Measurements from ENCODE around the gene CMC4. TPM values are rescaled to one million over a fixed set of nuclear protein-coding genes. Genes with fewer than 3 reads are reported as not detected.

The CMC4 gene
- total and polyA plus RNA-seq, 2 of the 4 experiments (the other 2 are of a cell fraction), result 6.4 to 8.4 TPM

DNA sequence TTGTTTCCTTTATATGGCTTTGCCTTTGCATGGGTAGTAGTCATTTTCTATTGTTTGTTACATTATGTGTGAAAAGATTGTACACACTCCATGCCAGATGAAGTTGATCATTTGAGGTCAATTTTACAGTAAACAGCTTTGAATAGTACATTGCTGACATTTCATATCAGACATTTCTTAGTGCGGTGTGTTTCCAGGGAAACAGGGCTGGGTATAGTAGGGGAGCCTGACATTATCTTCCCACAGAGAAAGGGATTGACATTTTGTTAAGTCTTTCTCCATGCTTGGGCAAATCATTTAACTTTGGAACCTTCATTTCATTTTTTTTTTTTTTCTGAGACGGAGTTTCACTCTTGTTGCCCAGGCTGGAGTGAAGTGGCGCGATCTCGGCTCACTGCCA lies 39.3 kb downstream of the CMC4 start:
- no peak overlapping the region for H2AK9ac ChIP-seq (replicated peaks; ENCODE audit: low read depth, low read length, poor library complexity)
- in situ Hi-C loops (cut with MboI; ENCODE audit: low sequenced_read_pairs) (no loop called here), dilution Hi-C loops (cut with HindIII; ENCODE audit: low sequenced_read_pairs, unreplicated experiment) (no loop called here), intact Hi-C loops (cut with micrococcal nuclease) (no loop called here)
- no peak overlapping the region for H3K9ac ChIP-seq (ENCODE audit: low read depth, low read length)
- H2BK15ac ChIP-seq (ENCODE audit: low read depth, low read length), result no peak overlapping the region
- H3K56ac ChIP-seq (ENCODE audit: extremely low read depth, insufficient read depth, low read length), result no peak overlapping the region
- no peaks in the 10 kb centered on the region for H3K27me3 ChIP-seq (ENCODE audit: control insufficient read depth, insufficient read depth, low read length)
- H4K8ac ChIP-seq (ENCODE audit: low read depth in 2 of 2, low read length in 2 of 2), result no peak overlapping the region
- H3K9me3 ChIP-seq (ENCODE audit: control insufficient read depth, insufficient read depth, low read length), result no peaks in the 10 kb centered on the region
- DNase-seq (no peak), ATAC-seq (ENCODE audit: low read depth) (no peak)
- no peak overlapping the region for H2BK120ac ChIP-seq (ENCODE audit: low read depth, low read length)
- no peak overlapping the region for H4K91ac ChIP-seq (ENCODE audit: insufficient read depth, low read depth, low read length)
- no peak overlapping the region for H3K14ac ChIP-seq (replicated peaks; ENCODE audit: low read depth, low read length)
- no peaks in the 10 kb centered on the region for H4K20me1 ChIP-seq (ENCODE audit: insufficient read depth, low read length)
- no peak overlapping the region for H3K4me3 ChIP-seq (ENCODE audit: insufficient read depth, low read depth, low read length)
- no peaks in the 10 kb centered on the region for H3K9me1 ChIP-seq (ENCODE audit: insufficient read depth, low read length)
- H3K18ac ChIP-seq (ENCODE audit: low read depth, low read length), result no peak overlapping the region
- no peaks in the 10 kb centered on the region for H3K4me1 ChIP-seq (ENCODE audit: control insufficient read depth, insufficient read depth, low read length)
- no peak overlapping the region for H2BK5ac ChIP-seq (ENCODE audit: low read depth, low read length, poor library complexity, severe bottlenecking)
- WGBS, 2 experiments (ENCODE audit: extremely low coverage in 2 of 2, insufficient read length in 1 of 2), result no CpG with 5 or more reads among the region's 5 CpGs
- BruUV-seq (replicated peaks), result no TSS peak
- no peak overlapping the region for H2BK20ac ChIP-seq (ENCODE audit: low read depth, low read length)
- ChIA-PET CTCF (no interaction called here), POLR2A (ENCODE audit: unreplicated experiment) (no interaction called here)
- peaks cover 0 to 7% of the 10 kb centered on the region in 2 experiments; a peak in 2 of 4 replicates for H3K79me1 ChIP-seq (ENCODE audit: low read depth in 1 of 2, low read length in 2 of 2)
- H3K4me2 ChIP-seq (ENCODE audit: low read depth, low read length), result no peak overlapping the region
- no peak overlapping the region for H3K4ac ChIP-seq (ENCODE audit: low read depth, low read length)
- H4K5ac ChIP-seq (ENCODE audit: low read depth, low read length), result no peak overlapping the region
- H2AK5ac ChIP-seq (ENCODE audit: low read depth, low read length), result no peak overlapping the region
- no peak overlapping the region for H3K23ac ChIP-seq (ENCODE audit: low read depth, low read length)
- TF ChIP-seq, protein P1, sequence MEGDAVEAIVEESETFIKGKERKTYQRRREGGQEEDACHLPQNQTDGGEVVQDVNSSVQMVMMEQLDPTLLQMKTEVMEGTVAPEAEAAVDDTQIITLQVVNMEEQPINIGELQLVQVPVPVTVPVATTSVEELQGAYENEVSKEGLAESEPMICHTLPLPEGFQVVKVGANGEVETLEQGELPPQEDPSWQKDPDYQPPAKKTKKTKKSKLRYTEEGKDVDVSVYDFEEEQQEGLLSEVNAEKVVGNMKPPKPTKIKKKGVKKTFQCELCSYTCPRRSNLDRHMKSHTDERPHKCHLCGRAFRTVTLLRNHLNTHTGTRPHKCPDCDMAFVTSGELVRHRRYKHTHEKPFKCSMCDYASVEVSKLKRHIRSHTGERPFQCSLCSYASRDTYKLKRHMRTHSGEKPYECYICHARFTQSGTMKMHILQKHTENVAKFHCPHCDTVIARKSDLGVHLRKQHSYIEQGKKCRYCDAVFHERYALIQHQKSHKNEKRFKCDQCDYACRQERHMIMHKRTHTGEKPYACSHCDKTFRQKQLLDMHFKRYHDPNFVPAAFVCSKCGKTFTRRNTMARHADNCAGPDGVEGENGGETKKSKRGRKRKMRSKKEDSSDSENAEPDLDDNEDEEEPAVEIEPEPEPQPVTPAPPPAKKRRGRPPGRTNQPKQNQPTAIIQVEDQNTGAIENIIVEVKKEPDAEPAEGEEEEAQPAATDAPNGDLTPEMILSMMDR (conservative IDR thresholded peaks at IDR 0.05; ENCODE audit: low read depth, low read length), result no peak
- TF ChIP-seq RAD21 (IDR thresholded peaks at IDR 0.05; ENCODE audit: low read length), result no peak
- no peak for TF ChIP-seq CHD1 (IDR thresholded peaks at IDR 0.05; ENCODE audit: low read depth, low read length)
- no peak for TF ChIP-seq MAZ (IDR thresholded peaks at IDR 0.05; ENCODE audit: borderline replicate concordance, low read depth, low read length)
- TF ChIP-seq MXI1 (IDR thresholded peaks at IDR 0.05; ENCODE audit: borderline replicate concordance, low read depth, low read length), result no peak
- TF ChIP-seq MAFK (IDR thresholded peaks at IDR 0.05; ENCODE audit: low read depth, low read length), result no peak
- TF ChIP-seq RFX5 (IDR thresholded peaks at IDR 0.05; ENCODE audit: low read depth, low read length), result no peak
- no peak overlapping the region for H3K27ac ChIP-seq (ENCODE audit: insufficient read depth, low read length)
- H3K36me3 ChIP-seq (ENCODE audit: control insufficient read depth, insufficient read depth, low read length), result no peaks in the 10 kb centered on the region
- no peak overlapping the region for H2AFZ ChIP-seq (replicated peaks; ENCODE audit: low read length, poor library complexity)
